PC-9 (cell line): ENCODE measurements around the gene PSME1. TPM values are rescaled to one million over a fixed set of nuclear protein-coding genes. Genes with fewer than 3 reads are reported as not detected.
"Not testable (repeated sequence)": the region's sequence is repeated elsewhere in the genome, so short reads cannot be mapped to it uniquely, and the experiment has no call there.

Experiments used
- BruUV-seq: library from RNA; stranded (reverse); fragments of 400-500 nt; replicated peaks from 2 replicates; lab custom pipeline; 2021; lab: Mats Ljungman, UMichigan
- CTCF ChIA-PET: fragments of 300-600 bp; sonication (Branson Sonifier 250); formaldehyde crosslinking; loops from one replicate; lab custom pipeline; 2022; ENCODE audit warnings: antibody characterized with exemption; lab: Charles Lee
- POLR2A ChIA-PET: fragments of 300-600 bp; sonication (Branson Sonifier 250); formaldehyde crosslinking; loops from one replicate; lab custom pipeline; 2022; ENCODE audit warnings: antibody characterized with exemption; ENCODE audit not compliant: unreplicated experiment; lab: Charles Lee
- DNase-seq, 2 experiments: peaks; one replicate each; pipeline versions ENCODE4 v3.0.0 to v3.0.0-alpha.2; 2015 to 2022; ENCODE audit warnings: mixed read lengths in 1 of 2
- H2AFZ ChIP-seq: fragments of 200-600 bp; sonication (generic); 2 replicates; pipeline ENCODE4 v1.8.1; 2017; ENCODE audit warnings: antibody characterized with exemption
- H3F3A ChIP-seq: fragments of 200-600 bp; sonication (generic); 2 replicates; pipeline ENCODE4 v1.8.1; 2017; ENCODE audit warnings: antibody characterized with exemption, mild to moderate bottlenecking, low read depth; ENCODE audit not compliant: insufficient read depth
- H3K27ac ChIP-seq: fragments of 200-600 bp; sonication (generic); 2 replicates; pipeline ENCODE4 v1.6.1; 2016; ENCODE audit warnings: mixed run types
- H3K27me3 ChIP-seq: fragments of 200-600 bp; sonication (generic); 2 replicates; pipeline ENCODE4 v1.6.1; 2016; ENCODE audit warnings: low read depth, mixed run types; ENCODE audit not compliant: insufficient read depth
- H3K36me3 ChIP-seq: fragments of 200-600 bp; sonication (generic); 2 replicates; pipeline ENCODE4 v1.6.1; 2016; ENCODE audit warnings: low read depth, mixed run types
- H3K4me1 ChIP-seq: fragments of 200-600 bp; sonication (generic); replicated peaks from 2 replicates; pipeline ENCODE4 v1.6.1; 2016; ENCODE audit warnings: mixed run types; ENCODE audit not compliant: insufficient read depth
- H3K4me2 ChIP-seq: fragments of 200-600 bp; sonication (generic); 2 replicates; pipeline ENCODE4 v1.6.1; 2017; ENCODE audit warnings: mixed run types
- H3K4me3 ChIP-seq: fragments of 200-600 bp; sonication (generic); 2 replicates; pipeline ENCODE4 v1.6.1; 2016; ENCODE audit warnings: mixed run types
- H3K79me2 ChIP-seq: fragments of 200-600 bp; sonication (generic); 2 replicates; pipeline ENCODE4 v1.6.1; 2017; ENCODE audit warnings: low read depth, mixed run types
- H3K9me2 ChIP-seq: fragments of 200-600 bp; sonication (generic); 2 replicates; pipeline ENCODE4 v1.8.1; 2017; ENCODE audit warnings: mild to moderate bottlenecking; ENCODE audit not compliant: insufficient read depth
- H3K9me3 ChIP-seq: fragments of 200-600 bp; sonication (generic); 2 replicates; pipeline ENCODE4 v1.8.1; 2016; ENCODE audit warnings: low read depth; ENCODE audit not compliant: insufficient read depth
- H4K20me1 ChIP-seq: fragments of 200-600 bp; sonication (generic); 2 replicates; pipeline ENCODE4 v1.8.1; 2017; ENCODE audit not compliant: insufficient read depth
- EZH2 ChIP-seq: fragments of 200-600 bp; sonication (generic); IDR thresholded peaks from 2 replicates; pipeline ENCODE4 v1.8.0; 2017; ENCODE audit warnings: antibody characterized with exemption, low read depth
- intact Hi-C: fragments of 100-400 bp; cut with micrococcal nuclease; formaldehyde crosslinking; loops from one replicate; pipeline ENCODE4 v1.10.0; 2022; ENCODE audit not compliant: unreplicated experiment
- total RNA-seq: library from RNA; stranded (reverse); gene quantifications from 2 replicates; pipeline ENCODE4 v1.2.3, GENCODE V29; 2021
- TF ChIP-seq, protein P1 (sequence below): fragments of 200-600 bp; sonication (generic); conservative IDR thresholded peaks from 2 replicates; pipeline ENCODE4 v1.6.1; 2017; ENCODE audit warnings: mixed run types, antibody characterized with exemption, mild to moderate bottlenecking, moderate library complexity

Gene PSME1
- total RNA-seq, 1 experiment from 2014 or later = 174 TPM

DNA sequence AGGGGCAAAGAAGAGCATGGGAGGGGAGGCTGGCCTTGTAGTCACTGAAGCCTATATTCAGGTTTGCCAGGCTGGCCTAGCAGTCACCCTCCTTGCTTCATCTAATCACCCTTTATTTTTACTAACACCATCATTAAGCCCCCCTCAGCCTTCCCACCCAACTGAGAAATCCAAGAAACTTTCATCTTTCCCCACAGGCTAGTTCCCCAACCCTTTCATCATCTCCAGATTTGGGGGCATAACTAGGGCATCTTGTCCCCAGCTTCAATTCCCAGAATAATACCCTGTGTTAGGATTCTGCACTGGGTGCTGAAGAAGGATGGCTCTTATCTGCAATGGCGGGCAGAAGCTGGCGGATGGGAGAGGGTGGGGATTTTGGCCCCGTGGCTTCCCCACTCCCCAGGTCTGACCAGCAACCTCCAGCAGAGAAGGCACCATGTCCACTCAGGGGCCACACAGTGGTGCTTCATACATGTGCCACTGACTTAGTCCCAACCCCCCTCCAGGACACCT is 35.0 kb upstream of the PSME1 start:
- TF ChIP-seq EZH2 = no peak
- TF ChIP-seq, protein P1, sequence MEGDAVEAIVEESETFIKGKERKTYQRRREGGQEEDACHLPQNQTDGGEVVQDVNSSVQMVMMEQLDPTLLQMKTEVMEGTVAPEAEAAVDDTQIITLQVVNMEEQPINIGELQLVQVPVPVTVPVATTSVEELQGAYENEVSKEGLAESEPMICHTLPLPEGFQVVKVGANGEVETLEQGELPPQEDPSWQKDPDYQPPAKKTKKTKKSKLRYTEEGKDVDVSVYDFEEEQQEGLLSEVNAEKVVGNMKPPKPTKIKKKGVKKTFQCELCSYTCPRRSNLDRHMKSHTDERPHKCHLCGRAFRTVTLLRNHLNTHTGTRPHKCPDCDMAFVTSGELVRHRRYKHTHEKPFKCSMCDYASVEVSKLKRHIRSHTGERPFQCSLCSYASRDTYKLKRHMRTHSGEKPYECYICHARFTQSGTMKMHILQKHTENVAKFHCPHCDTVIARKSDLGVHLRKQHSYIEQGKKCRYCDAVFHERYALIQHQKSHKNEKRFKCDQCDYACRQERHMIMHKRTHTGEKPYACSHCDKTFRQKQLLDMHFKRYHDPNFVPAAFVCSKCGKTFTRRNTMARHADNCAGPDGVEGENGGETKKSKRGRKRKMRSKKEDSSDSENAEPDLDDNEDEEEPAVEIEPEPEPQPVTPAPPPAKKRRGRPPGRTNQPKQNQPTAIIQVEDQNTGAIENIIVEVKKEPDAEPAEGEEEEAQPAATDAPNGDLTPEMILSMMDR = no peak

DNA sequence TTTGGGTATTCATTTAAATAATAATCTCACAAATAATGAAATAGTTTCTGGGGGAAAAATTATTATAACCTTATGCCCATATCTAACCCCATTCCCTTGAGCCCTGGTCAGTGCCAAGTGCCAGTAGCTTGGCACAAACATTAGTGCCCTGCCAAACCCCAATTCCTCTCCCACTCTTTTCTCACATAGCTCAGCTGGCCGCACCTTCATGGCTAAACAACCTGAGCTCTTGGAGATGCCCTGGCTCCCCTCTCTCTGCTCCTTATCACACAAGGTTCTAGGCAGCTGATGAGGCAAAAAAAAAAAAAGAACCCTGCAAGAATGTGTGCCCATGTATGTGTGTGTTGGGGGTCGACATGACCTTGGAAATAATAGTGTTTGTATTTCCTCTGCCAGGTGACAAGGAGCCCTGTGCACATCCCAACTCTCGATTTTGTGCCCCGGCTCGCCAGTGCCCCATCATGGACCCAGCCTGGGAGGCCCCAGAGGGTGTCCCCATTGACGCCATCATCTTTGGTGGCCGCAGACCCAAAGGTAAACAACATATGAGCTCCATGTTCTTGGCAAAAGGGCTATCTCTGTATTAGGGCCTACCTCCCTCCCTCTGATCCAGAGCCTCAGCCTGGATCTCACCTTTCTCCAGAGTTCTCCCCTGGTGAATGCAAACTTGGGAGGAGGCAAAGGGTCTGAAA is 33.5 kb upstream of the PSME1 start:
- DNase-seq = no peak
- Histone ChIP-seq H3K9me3 (no peaks in the 10 kb centered on the region), H3K4me2 (no peak overlapping the region), H3K4me3 (no peak overlapping the region), H3K36me3 (no peaks in the 10 kb centered on the region), H3F3A (no peaks in the 10 kb centered on the region), H3K9me2 (no peaks in the 10 kb centered on the region), H4K20me1 (no peaks in the 10 kb centered on the region), H2AFZ (no peak overlapping the region), H3K27ac (no peak overlapping the region), H3K79me2 (no peaks in the 10 kb centered on the region), H3K4me1 (no peaks in the 10 kb centered on the region), H3K27me3 (no peaks in the 10 kb centered on the region)
- ChIA-PET CTCF (no interaction called here), POLR2A (no interaction called here)
- no TSS peak for BruUV-seq
- no peak for TF ChIP-seq EZH2
- TF ChIP-seq, protein P1 = no peak
- intact Hi-C loops = no loop called here

More for the DNA sequence above, 35.0 kb upstream of the PSME1 start:
- no peaks in the 10 kb centered on the region for H3K79me2 ChIP-seq
- no peak overlapping the region for H3K27ac ChIP-seq
- no peaks in the 10 kb centered on the region for H3K27me3 ChIP-seq
- no peaks in the 10 kb centered on the region for H3K4me1 ChIP-seq
- CTCF ChIA-PET = no interaction called here
- DNase-seq = no peak
- H3K9me3 ChIP-seq = no peaks in the 10 kb centered on the region
- no TSS peak for BruUV-seq
- H4K20me1 ChIP-seq = no peaks in the 10 kb centered on the region
- no peak overlapping the region for H3K4me3 ChIP-seq
- H3F3A ChIP-seq = no peaks in the 10 kb centered on the region
- POLR2A ChIA-PET = no interaction called here
- H2AFZ ChIP-seq = no peak overlapping the region
- intact Hi-C loops = no loop called here
- H3K4me2 ChIP-seq = no peak overlapping the region
- H3K9me2 ChIP-seq = no peaks in the 10 kb centered on the region
- H3K36me3 ChIP-seq = no peaks in the 10 kb centered on the region

DNA sequence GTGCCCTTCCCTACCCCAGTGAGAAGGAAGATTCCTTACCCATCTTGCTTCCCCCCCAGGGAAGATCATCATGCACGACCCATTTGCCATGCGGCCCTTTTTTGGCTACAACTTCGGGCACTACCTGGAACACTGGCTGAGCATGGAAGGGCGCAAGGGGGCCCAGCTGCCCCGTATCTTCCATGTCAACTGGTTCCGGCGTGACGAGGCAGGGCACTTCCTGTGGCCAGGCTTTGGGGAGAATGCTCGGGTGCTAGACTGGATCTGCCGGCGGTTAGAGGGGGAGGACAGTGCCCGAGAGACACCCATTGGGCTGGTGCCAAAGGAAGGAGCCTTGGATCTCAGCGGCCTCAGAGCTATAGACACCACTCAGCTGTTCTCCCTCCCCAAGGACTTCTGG is 32.5 kb upstream of the PSME1 start:
- TF ChIP-seq EZH2 = no peak
- H3K9me3 ChIP-seq = no peaks in the 10 kb centered on the region
- no peak overlapping the region for H3K4me2 ChIP-seq
- H3K36me3 ChIP-seq = no peaks in the 10 kb centered on the region
- BruUV-seq = no TSS peak
- no peaks in the 10 kb centered on the region for H3K9me2 ChIP-seq
- ChIA-PET POLR2A (no interaction called here), CTCF (no interaction called here)
- intact Hi-C loops = no loop called here
- H3K4me1 ChIP-seq = 0 out of 2 replicates have a peak, but pooled peaks cover under 1% of the 10 kb centered on the region
- H3K79me2 ChIP-seq = no peaks in the 10 kb centered on the region
- no peak overlapping the region for H3K27ac ChIP-seq
- H3K27me3 ChIP-seq = no peaks in the 10 kb centered on the region
- H3K4me3 ChIP-seq = no peak overlapping the region
- no peaks in the 10 kb centered on the region for H3F3A ChIP-seq
- H2AFZ ChIP-seq = no peak overlapping the region
- no peak for DNase-seq
- H4K20me1 ChIP-seq = no peaks in the 10 kb centered on the region

DNA sequence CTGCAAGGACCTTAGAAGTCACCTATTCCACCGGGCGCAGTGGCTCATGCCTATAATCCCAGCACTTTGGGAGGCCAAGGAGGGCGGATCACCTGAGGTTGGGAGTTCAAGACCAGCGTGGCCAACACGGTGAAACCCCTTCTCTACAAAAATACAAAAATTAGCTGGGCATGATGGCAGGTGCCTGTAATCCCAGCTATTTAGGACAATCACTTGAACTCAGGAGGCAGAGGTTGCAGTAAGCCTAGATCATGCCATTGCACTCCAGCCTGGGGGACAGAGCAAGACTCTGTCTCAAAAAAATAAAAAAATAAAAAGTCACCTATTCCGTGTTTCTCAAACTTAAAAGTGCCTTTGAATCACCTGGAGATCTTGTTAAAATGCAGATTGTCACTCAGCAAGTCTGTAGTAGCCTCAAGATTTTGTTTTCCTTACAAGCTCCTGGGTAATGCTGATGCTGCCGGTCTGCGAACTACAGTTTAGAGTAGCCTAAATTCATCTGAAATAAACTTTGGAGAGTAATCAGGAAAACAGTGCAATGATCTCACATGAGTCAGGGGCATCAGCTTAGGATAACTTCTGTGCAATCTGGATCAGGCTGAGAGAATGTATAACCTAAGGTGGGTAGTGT is 30.3 kb upstream of the PSME1 start:
- CTCF ChIA-PET, H3K27ac ChIP-seq, H3K27me3 ChIP-seq, H3K4me3 ChIP-seq, H3K79me2 ChIP-seq, H3K36me3 ChIP-seq, H3K9me3 ChIP-seq, H4K20me1 ChIP-seq, POLR2A ChIA-PET, DNase-seq, H3K4me2 ChIP-seq, BruUV-seq, H2AFZ ChIP-seq, intact Hi-C loops, H3K9me2 ChIP-seq: not testable (repeated sequence)
- Histone ChIP-seq H3F3A (peaks cover 11% of the 10 kb centered on the region), H3K4me1 (peaks cover 19% of the 10 kb centered on the region)
